HPDE6-E6E7 (cell line): ENCODE data around the gene DOC2A.
"Not testable (repeated sequence)": the region's sequence is repeated elsewhere in the genome, so short reads cannot be mapped to it uniquely, and the experiment has no call there.

Experiments used
- DNase-seq: peaks from one replicate; pipeline ENCODE4 v3.0.0; 2011; ENCODE audit warnings: missing footprints; ENCODE audit errors: extremely low spot score

DOC2A gene

DNA sequence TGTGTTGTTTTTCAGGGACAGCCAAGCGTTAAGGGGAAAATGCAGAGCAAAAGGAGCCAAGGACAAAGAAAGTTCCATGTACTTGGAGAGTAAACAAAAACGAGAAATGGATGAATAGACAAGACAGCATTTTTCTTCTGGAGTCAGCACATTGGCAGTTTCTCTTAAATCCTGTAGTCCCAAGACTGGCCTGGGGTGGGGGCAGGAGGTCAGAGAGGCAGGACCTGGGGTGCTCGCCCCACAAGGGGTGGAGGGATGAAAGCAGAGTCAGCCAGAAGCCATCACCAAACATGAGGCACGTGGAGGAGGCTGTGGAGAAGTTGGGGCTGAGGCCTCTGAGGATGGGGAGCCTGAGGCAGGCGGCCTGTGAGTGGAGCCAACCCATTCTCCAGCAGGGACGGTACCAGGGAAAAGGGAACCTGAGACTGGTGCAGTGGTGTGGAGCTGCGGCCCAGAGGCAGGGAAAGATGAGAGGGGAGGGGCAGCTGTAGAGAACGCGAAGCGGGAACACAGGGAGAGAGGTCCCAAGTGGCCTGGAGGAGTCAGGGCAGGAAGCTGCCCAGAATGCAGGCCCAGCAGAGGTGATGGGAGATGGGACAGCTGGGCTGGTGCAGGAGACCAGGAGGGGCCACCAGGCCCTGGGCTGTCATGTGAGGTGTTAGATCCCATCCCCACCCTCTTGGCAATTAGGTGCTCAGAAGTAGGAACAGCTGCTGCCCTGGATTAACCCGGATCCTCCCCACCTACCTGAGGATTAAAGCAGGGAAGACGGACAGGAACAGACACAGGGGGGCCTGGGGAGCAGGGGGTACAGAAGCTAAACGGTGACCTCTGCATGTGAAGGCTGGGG, 17.0 kb upstream of the DOC2A start:
- DNase-seq, result no peak

DNA sequence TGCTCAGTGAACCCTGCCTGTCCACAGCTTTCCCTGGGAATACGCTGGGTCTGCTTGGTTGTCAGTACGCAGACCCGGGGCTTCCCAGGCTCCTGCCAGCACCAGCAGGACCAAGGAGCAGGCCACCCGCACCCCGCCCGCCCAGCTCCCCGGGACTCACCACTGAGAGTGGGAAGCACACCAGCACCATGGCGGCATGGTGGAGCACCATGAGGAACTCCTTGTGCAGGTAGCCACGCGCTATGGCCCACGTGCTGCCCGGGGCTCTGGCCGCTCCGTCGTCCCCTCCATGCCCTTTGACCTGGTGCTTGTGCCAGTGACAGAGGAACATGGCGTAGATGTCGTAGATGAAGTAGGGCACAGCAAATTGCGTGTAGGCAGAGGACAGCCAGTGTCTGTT, 15.6 kb upstream of the DOC2A start:
- DNase-seq, result no peak

DNA sequence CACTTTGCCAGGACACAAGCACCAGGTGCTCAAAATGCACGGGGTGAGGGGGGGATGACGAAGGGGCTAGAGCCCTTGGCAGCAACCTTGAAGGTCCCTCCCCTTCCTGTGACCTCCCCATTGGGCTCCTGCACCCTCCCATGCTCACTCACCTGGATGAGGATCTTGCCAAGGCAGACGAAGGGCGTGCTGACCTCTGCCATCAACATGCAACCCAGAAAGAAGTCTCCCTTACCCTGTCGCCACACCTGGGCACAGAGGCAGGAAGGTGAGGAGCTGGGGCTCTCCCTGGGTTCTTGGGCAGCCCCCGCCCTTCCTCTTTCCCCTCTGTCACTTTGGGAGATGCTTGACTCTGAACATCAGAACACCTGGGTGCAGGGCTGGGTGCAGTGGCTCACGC, 14.7 kb upstream of the DOC2A start:
- DNase-seq, result no peak

DNA sequence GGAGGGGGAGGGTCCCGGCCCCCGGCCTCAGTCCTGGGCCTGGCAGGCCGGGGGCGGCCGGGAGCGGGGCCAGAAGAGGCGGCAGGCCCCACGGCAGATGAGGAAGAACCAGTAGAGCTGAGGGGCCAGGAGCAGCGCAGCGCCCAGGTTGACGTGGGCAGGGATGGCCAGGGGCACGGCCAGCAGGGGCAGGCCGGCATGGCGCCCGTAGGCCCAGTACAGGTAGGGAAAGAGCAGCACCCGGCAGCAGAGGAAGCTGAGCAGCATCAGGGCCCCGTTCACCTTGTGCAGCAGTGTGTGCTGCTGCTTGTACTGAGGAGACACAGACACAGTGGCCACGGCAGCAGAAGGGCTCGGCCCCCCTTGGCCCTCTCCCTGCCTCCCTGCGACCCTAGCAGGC, 14.3 kb upstream of the DOC2A start:
- DNase-seq, result no peak

DNA sequence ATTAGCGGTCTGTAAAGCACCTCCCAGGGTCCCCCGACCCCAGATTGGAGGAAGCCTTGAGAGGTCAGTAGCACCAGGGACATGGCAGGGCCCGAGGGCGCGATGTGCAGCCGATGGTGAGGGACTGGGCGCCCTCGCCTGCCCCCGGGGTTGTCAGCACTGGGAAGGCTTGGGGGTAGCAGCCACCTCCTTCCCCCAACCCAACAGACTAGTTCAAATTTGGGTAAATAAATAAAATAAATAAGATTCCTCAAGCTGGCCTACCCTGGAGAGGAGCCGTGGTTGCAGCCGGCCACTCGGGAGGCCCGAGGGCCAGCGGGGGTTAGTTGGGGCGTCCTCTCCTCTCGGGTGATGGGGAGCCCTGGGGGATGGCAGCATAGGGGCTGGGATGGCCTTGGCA, 13.6 kb upstream of the DOC2A start:
- no peak for DNase-seq

DNA sequence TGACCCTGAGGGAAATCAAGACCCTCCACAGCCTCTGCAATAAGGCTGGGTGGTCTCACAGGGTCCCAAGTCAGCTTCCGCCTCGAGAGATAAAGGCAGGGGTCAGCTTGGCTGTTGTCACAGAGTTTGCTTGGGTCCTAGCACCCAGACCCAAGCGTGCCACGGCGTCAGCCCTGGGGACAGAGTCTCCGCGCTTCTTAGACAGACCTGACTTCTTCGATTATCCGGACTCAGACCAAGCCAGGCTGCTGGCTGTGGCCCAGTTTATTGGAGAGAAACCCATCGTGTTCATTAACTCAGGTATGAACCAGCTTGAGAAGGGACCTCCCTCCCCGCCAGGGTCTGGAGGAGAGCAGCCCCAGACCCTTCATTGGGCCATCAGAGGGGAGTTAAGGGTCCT, 12.8 kb upstream of the DOC2A start:
- DNase-seq, result no peak

DNA sequence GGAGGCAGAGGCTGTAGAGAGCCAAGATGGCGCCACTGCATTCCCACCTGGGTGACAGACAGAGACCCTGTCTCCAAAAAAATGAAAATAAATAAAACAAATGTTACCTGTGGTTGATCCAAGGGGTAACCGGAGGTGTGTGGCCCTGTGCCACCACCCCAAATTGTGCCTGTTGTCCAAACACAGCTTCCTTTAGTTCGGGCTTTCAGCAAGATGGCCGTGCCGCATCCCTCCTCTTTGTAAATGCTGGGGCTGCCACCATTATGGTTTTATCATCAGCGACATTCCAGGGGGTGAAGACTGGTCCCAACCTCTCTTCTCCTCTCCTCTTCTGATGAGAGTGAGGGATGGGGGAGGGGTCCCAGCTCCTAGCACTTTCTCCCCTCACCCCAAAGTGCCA, 12.1 kb upstream of the DOC2A start, which contains the start of gene C16orf92:
Gene C16orf92, plus strand, starts transcription at position 312 of the 400 bp plus-strand sequence. CDS start 143 bp downstream, outside the sequence.
- no peak for DNase-seq

DNA sequence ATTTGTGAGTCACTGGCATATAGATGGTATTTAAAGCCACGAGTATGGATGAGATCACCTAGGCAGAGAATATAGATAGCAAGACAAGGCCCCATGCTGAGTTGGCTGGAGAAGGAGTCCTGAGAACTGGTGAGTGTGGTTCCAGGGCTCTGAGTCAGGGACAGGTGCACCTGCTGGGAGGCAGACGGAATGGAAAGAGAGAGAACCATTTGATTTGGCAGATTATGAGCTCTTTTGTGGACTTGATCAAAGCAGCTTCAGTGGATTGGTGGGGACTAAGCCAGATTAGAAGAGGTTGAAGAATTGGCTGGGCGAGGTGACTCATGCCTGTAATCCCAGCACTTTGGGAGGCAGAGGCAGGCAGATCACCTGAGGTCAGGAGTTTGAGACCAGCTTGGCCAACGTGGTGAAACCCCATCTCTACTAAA, 7.9 kb upstream of the DOC2A start:
- no peak for DNase-seq

DNA sequence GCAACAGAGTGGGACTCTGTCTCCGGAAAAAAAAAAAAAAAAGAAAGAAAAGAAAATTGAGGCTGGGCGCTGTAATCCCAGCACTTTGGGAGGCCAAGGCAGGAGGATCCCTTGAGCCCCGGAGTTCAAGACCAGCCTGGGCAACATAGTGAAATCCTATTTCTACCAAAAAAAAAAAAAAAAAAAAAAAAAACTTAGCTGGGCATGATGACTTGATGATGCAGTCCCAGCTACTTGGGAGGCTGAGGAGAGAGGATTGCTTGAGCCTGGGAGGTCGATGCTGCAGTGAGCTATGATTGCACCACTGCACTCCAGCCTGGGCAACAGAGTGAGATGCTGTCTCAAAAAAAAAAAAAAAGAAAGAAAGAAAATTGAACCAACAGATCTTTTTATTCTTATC, 7.1 kb upstream of the DOC2A start:
- DNase-seq, result not testable (repeated sequence)

DNA sequence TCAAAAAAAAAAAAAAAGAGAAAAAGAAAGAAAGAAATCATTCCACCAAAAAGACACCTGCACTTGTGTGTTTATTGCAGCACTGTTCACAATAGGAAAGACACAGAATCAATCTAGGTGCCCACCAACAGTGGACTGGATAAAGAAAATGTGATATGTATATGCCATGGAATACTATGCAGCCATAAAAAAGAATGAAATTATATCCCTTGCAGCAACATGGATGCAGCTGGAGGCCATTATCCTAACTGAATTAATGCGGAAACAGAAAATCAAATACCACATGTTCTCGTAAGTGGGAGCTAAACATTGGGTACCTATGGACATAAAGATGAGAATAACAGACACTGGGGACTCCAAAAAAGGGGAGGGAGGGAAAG, 6.4 kb upstream of the DOC2A start:
- no peak for DNase-seq

DNA sequence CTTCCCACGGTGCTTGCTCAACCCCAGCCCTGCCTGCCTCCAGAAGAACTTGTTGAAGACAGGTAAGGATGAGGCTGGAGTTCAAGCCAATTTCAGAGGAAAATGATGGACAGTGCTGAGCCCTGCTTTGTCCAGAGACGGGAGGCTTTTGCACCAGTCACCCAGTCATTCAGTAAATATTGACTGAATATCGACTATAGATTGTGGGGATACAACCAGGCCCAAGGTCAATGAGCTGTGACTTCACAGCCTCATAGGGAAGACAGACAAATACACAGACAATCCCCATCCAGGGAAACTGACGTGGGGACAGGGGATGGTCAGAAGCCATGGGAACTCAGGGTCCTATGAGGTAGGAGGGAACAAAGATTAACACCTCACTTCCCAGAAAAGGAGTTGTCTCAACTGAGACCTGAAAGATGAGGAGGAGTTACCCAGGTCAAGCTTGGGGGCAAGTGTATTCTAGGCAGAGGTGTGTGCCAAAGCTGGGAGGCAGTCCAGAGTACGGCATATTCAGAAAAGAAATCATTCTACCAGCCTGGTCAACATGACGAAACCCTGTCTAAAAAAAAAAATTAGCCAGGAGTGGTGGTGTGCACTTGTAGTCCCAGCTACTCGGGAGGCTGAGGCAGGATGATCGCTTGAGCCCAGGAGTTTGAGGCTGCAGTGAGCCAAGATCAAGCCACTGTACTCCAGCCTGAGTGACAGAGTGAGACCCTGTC, 5.9 kb upstream of the DOC2A start:
- DNase-seq, result no peak

DNA sequence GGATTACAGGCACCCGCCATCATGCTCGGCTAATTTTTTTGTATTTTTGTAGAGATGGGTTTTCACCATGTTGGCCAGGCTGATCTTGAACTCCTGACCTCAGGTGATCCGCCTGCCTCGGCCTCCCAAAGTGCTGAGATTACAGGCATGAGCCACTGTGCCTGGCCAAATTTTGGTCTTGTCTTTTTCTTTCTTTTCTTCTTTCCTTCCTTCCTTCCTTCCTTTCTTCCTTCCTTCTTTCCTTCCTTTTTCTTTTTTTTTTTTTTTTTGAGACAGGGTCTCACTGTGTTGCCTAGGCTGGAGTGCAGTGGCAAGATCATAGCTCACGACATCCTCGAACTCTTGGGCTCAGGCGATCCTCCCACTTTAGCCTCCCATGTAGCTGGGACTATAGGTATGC, 4.6 kb upstream of the DOC2A start:
- DNase-seq, result not testable (repeated sequence)

DNA sequence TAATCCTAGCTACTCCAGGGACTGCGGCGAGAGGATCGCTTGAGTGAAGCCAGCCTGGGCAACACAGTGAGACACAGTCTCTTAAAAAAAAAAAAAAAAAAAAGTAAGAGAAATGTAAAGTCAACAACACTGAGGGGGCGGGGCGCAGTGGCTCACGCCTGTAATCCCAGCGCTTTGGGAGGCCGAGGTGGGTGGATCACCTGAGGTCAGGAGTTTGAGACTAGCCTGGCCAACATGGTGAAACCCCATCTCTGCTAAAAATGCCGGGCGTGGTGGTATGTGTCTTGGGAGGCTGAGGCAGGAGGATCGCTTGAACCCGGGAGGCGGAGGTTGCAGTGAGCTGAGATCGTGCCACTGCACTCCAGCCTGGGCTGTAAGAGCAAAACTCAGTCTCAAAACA, 1.8 kb upstream of the DOC2A start:
- not testable (repeated sequence) for DNase-seq

DNA sequence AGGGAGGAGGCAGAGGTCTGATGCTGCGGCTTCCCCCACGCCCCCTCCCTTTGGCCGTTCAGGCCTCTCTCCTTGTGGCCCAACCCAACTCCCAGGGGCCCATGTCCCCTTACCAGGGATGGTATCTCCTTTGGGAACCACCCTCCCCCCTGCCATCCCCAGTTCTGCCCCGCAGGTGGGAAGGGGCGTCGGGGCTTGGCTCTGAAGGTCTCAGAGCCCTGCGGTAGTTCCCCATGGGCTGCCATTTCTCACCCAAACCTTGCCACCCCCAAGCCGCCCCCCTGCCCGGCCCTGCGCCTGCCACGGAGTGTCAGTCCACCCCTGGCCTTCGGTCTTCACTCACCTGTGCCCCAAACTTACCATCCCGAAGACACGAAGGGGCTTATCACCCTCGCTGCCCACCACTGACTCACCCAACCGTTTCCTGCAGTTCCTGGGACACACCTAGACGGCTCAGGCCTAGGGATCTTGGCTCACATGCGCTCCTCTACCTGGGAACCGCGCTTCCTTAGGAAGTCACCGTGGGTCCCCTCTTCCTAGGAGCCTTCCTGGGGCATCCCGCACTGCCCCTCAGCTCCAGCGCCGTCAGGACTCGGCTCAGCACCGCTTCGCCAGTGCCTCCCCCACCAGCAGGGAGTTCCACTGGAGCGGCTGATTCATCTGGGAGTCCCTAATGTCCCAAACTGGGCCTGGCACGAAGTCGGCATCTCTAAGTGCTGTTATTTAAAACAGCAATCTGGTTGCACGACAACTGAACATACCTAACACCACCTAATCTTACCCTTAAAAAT, 1.1 kb upstream of the DOC2A start:
- DNase-seq, result no peak

DNA sequence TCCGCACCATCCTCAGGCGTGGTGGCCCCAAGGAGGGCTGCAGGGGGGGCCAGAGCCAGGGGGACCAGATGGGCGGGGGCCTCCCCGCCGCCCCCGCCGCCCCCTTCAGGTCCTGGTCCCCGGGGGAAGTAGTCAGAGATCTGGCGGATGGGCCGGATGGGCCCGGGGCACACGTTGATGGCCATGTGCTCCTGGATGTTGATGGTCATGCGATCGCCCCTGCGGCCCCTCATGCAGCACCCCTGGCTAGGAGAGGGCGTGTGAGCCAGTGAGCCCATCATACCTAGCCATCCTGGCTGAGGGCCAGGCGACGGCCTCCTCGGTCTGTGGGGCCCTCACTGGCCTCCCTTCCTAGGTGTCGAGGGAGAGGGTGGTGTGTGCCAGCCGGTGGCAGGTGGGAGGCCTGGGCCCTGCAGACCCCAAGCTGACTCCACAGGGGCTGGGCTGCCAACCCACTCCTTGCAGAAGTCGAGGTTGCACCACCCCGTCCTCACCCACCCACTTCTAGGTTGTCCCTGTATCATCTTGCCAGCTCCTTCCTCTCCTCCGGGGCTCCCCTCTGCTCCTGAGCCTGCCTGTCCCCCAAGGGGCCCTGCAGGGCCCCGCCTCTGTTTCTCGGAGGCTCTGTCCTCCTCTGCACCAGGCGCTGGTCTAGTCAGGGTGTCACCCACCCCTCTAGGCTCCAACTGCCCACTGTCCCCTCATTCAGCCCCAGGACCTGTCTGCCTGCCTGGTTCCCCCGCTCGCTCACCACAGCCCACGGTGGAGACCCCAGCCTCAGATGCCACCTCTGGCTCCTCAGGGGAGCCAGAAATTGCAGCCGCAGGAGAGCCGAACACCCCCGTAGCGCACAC, 610 bp downstream of the DOC2A start:
- no peak for DNase-seq

DNA sequence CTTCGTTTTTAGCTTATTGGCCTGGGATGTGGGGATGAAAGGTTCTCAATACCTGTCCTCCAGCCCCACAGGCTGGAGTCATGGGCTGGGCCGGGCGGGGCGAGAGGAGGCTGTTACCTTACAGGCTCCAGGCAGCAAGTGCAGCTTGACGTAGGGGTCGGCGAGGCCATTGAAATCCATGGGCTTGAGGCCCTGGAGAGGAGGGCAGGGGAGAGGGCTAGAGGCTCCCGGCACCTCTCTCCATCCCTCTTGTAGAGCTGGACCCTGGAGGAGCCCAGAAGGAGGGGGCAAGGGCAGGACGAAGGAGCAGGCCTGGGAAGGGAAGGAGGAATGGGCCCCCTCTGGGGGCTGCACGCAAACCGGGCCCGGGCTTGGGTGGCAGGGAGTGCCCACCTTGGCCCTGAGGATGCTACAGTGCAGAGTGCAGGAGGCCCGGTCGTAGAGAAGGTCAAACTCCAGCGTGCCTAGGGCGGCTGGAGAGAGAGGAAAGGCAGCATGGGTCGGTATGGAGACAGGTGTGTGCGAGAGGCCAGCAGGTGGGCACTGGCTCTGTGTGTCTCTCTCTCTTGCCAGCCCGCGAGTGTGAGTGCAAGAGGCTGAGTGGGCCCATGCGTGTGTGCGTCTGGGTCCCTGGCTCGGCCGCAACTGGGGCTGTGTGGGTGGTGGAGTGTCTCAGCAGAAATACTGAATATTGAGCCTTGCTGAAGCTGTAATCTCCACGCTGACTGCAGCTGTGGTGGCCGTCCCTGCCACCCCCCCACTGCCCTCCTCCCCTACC, 1.6 kb downstream of the DOC2A start:
- no peak for DNase-seq

DNA sequence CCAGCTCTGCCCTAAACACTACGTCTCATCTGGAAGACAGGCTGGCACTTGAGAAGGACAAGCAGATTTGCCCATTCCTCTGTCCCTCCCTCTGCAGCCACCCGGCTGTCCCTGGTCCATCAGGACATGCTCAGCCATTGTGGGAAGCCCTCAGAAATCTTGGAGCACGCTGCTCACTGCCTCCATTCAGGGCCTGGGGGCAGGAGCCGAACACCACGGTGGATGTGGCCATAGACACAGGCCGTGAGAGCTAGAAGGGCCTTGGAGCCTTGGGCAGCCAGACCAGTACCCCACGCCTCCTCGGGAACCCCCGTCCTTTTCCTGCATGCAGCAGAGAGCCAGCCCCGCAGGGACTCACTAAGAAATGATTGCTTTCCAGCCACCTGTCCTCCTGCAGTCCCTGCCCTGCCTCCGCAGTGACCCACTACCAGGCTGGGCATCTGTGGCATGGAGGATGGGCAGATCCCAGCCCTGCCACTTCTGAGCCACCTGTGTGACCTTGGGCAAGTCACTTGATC, 3.4 kb downstream of the DOC2A start:
- no peak for DNase-seq

DNA sequence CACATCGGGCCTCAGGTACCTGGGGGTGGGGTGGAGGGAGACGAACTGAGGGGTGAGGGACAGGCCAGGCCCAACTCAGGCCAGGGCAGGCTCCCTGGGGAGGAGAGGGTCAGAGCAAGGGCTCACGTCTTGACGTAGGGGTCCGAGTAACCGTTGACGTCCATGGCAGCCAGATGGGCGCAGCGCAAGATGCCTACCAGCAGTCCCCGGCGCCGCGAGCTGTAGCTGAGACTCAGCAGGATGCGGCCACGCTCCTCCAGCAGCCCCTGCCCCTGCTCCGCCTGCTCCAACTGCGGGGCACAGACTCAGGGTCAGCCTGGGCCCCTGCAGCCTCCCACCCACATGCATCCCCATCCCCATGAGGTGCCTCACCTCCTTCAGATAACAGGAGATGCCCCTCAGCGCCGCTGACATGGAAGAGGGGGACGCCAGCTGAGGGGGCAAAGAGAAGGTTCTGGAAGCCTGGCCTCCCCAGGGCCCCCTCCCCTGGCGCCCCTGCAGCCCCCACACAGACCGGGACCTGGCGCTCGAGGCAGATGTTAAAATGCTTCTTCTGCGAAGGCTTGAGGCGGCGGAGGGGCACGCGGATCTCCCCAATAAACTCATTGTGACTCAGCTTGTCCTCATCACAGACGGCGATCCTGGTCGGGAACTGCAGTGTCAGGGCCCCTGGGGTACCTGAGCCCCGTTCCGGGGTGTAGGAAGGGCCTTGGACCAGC, 4.0 kb downstream of the DOC2A start:
- no peak for DNase-seq

DNA sequence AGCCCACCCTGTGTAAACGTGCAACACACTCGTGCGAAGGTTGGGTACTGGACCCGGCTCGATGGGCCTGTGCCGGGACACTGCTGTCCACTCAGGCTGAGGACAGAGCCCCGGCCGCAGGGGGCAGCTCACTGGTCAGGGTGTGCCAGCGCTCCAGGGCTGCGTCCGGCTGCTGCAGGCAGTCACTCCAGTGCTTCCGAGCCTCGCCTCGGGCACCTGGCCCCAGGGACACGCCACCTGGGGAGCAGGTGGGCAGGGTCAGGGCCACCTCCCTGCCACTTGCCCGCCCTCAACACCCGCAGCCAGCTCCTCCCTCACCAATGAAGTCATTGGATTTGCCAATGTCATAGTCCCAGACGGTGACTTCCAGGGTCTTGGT, 4.7 kb downstream of the DOC2A start:
- no peak for DNase-seq
